NCI-H2171 (cell line): ENCODE data around the gene SNX19.
"Not testable (repeated sequence)": the region's sequence is repeated elsewhere in the genome, so short reads cannot be mapped to it uniquely, and the experiment has no call there.

Experiments
- DNase-seq: peaks from one replicate; lab custom pipeline; 2025; lab: John Stamatoyannopoulos, UW

Gene SNX19, protein sequence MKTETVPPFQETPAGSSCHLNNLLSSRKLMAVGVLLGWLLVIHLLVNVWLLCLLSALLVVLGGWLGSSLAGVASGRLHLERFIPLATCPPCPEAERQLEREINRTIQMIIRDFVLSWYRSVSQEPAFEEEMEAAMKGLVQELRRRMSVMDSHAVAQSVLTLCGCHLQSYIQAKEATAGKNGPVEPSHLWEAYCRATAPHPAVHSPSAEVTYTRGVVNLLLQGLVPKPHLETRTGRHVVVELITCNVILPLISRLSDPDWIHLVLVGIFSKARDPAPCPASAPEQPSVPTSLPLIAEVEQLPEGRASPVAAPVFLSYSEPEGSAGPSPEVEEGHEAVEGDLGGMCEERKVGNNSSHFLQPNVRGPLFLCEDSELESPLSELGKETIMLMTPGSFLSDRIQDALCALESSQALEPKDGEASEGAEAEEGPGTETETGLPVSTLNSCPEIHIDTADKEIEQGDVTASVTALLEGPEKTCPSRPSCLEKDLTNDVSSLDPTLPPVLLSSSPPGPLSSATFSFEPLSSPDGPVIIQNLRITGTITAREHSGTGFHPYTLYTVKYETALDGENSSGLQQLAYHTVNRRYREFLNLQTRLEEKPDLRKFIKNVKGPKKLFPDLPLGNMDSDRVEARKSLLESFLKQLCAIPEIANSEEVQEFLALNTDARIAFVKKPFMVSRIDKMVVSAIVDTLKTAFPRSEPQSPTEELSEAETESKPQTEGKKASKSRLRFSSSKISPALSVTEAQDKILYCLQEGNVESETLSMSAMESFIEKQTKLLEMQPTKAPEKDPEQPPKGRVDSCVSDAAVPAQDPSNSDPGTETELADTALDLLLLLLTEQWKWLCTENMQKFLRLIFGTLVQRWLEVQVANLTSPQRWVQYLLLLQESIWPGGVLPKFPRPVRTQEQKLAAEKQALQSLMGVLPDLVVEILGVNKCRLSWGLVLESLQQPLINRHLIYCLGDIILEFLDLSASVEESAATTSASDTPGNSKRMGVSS

GRCh38 chr11:130916238-130916855 is at the start of gene SNX19:
TSS of gene SNX19 (minus strand) at chr11:130916479. CDS start at chr11:130915939, 540 bp downstream.
- peak; percentile 47 for DNase-seq

DNA sequence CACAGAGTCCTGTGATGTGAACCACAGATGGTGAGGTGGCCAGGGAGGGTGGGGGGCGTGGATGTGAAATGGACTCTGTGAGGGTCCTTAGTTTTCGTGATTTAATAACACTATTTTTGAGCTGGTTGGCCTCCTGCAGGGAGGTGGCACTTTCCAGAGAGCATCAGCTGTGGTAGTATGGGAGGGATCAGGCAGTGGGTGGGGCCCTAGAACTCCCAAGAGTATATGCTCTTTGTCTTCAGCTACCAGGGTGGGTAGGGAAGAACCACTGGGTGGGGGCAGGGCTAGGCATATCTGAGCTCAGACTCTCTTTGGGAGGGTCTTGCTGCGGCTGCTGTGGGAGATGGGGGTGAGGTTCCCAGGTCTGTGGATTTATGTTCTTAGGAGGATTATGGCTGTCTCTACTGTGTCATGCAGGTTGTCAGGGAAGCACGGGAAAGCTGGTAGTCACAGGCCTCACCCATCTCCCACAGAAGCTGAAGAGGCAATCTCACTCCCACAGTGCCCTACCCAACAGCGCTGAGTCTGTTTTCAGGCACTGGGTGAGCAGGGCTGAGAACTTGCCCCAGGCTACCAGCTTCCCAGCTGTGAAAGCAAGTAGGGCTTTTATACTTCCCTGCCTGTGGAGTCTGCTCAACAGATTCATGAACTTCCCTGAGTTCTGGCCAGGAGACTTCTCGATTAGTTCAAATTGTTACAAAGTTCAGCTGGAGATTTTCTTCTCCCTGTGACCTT is 47.9 kb upstream of the SNX19 start:
- no peak for DNase-seq

GRCh38 chr11:130947889-130948288 is 31.6 kb upstream of the SNX19 start:
- no peak for DNase-seq

DNA sequence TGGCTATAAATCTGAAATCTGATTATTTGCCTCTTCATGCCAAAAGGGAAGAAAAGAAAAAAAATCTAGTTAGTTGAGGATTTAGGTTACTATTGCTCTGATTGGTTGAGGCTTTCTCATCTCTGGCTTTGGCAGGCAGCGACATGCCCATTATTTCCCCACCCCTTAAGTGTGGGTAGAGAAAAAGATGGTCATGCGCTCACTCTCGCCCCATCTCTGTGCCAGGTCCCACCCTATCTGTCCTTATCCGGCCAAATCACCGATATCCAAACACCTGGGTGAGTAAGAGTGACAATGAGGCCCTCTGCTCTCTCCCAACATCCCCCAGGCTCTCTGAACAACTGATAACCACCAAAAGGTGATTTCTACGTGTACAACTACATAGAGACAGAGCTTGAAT is 31.2 kb upstream of the SNX19 start:
- DNase-seq: no peak

DNA sequence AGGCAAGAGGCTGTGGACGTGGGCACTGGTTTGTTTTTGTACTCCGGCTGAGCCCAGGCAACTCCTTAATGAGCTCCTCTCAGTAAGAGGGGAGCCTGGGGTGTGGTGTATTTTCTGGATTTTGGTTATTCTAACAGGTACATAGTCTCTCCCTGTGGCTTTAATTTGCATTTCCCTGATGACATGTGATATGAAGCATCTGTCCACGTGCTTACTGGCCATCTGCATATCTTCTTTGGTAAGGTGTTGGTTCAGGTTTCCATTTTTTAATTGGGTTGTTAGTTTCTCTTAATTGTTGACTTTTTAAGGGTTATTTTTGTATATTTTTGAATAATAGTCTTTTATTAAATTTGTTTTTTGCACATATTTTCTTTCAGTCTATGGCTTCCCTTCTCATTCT is 30.8 kb upstream of the SNX19 start:
- DNase-seq: no peak

- DNase-seq: no peak
Observed at GRCh38 chr11:130945896-130946295, 29.6 kb upstream of the SNX19 start.

- no peak for DNase-seq
Observed at GRCh38 chr11:130940706-130941105, 24.4 kb upstream of the SNX19 start.

DNA sequence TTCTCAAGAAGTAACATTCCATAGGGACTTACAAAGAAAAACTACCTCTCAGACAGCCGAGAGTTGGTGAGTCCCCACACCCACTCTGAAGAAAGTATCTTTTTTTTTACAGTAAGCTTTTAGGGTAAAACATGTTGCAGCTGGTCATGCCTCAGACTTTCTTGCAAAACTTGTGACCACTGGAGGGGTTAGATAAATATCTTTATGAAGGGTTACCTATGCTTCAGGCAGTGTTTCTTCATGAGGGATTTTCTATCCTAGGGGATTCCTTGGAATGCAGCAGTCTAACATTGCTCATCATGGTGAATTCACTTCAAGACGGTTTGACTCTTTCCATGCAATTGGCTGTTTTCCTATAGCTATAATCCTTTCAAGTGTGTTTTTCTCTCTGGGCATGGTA is 20.8 kb upstream of the SNX19 start:
- DNase-seq: no peak

GRCh38 chr11:130932086-130932712 is 15.9 kb upstream of the SNX19 start:
- DNase-seq: no peak

- no peak for DNase-seq
Observed at GRCh38 chr11:130924750-130925149, 8.5 kb upstream of the SNX19 start.

DNA sequence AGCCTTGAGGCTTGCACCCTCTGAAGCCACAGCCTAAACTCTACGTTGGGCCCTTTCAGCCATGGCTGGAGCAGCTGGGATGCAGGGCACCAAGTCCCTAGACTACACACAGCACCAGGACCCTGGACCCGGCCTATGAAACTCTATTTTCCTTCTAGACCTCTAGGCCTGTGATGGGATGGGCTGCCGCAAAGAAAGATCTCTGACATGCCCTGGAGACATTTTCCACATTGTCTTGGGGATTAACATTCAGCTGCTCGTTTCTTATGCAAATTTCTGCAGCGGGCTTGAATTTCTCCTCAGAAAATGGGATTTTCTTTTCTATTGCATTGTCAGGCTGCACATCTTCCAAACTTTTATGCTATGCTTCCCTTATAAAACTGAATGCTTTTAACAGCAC is 4.3 kb upstream of the SNX19 start:
- DNase-seq: not testable (repeated sequence)

DNA sequence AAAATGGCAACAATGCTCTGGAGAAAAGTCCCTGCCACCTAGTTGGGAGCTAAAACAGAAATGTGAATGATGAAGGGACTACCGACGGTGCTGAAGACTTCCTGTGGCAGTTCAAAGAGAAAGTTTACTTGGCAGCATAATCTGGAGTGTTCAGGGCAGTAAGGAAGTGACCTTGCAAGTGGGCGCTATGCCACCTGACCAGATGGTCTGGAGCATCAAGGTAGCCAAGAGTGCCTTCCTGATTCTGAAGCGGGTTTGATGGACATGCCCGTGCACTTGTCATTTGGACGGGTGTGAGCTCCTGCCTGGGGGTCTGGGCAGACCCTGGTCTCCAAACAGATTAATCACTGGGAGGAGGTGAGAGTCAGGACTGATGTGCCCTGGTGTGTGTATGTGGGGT is 1.8 kb upstream of the SNX19 start:
- DNase-seq: no peak

DNA sequence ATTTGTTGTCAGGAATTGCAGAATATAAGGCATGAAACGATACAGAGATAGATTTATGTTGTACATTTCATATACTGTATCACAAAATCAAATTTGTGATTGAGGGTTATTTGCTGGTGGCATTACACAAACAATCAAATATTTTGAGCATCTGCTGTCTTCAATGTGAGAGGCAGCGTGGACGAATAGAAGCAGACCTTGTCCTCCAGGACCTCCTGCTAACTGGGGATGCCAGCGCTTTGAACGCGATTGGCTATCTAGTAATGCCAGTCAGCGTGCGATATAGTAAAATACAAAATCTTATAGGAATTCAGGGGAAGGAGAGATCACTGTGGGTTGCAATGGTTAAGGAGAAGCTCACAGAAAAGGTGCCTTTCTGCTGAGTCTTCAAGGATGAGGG is 631 bp upstream of the SNX19 start:
- DNase-seq: no peak

- DNase-seq: no peak
Observed at GRCh38 chr11:130915603-130916237, 559 bp downstream of the SNX19 start.

DNA sequence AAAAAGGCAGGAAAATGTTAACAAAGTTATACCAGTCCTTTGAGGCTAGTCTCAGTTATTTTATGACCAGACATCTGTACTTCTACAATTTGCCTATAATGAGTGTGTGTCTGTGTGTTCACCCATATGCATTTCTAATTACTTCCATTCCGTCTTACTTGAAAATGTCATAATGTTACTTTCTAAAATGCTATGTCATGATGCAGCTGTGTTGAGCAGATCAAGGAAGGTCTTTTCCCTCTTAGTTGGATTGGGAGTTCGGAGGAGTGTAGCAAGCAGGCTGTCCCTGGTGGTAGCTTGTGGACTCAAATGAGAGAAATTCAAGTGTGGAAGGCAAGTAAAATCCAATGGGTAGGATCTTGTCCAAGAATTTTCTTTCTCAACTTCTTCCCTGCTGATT is 3.0 kb downstream of the SNX19 start:
- DNase-seq: no peak

GRCh38 chr11:130912552-130912951 is 3.7 kb downstream of the SNX19 start:
- DNase-seq: no peak

DNA sequence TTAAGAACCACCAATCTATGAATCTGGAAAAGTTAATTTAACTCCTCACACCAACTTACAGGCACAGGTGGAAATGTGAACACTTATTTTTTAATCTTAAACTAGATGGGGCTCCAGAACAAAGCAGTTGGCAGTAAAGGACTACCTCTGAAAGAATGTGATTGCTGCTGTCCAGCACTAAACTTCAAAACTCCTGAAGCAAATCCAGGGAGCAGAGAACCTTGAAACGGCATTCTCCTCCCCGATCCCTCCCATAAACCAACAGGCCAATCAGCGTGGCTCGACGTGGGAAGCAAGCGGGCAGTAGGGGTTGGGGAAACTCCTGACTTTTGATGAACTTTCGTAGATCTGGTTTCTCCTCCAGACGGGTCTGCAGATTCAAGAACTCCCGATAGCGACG is 5.0 kb downstream of the SNX19 start:
- no peak for DNase-seq

DNA sequence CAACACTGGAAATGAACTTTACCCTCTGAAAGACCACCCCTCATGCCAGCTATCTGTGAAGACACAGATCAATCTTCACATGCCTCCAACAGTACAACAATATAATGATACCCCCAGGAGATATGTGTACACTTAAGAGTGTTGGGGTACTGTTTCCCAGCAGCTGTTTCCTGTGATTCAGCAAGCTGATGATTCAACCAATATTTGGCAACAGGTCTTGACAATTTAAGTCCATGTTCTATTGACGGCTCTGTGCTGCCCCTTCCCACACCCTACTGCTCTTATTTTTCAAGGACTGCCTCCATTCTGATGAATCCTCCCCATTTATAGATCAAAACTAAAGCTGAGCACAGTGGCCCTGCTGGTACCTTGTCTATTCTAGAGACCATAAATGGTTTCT is 6.6 kb downstream of the SNX19 start:
- DNase-seq: no peak

DNA sequence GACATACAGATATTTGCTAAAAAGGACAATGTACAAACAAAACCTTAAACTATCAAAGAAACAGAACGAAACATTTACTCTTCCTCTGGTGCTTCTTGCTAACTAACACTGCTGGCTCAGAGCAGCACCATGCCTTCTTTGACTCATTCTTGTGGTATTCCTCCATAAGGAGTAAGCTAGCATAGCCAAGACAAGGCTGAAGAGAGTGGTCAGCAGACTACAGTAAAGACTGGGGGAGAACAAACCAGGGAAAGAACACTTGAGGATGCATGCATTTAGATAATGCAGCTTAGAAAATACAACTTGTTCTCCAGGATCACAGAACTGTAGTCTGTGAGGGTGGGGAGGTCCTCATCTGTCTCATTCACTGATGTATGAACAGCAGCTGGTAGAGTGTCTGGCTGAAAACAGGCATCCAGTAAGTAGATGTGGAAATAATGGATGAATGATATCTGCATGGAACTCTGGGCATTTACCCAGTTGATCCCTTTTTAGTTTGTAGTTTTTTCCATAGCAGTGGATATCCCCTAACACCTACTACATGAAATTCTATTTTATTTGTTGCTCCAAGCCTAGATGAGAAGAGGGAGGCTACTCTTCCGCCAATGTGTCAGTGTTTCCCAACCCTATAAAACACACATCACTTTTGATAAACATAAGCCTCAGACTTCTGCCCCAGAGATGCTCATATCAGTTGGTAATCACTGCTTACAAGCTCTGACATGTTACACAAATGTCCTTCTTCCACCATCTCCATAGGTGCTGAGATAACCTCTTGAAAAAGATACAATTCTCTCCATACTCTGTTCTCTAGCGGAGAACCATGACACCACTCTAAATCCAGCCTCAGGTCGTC is 7.3 kb downstream of the SNX19 start:
- DNase-seq: no peak

- DNase-seq: no peak
Observed at GRCh38 chr11:130908061-130908460, 8.2 kb downstream of the SNX19 start.
